Keratinocyte (primary cell): ENCODE measurements around the gene CNOT9. TPM values are rescaled to one million over a fixed set of nuclear protein-coding genes. Genes with fewer than 3 reads are reported as not detected.

Source experiments
- DNase-seq: peaks from one replicate; pipeline ENCODE4 v3.0.0-alpha.2; 2011; ENCODE audit warnings: low read depth, missing footprints, low spot score
- FAIRE-seq: peaks from 2 replicates; lab custom pipeline; 2011; peaks lifted over from hg19 to GRCh38; lab: Jason Lieb, UNC
- H2AFZ ChIP-seq: 2 replicates; pipeline ENCODE4 v1.6.0; 2012; ENCODE audit warnings: low read length, control low read depth, inconsistent platforms; ENCODE audit not compliant: control insufficient read depth
- H3K27ac ChIP-seq: 2 replicates; pipeline ENCODE4 v1.5.1; 2011; ENCODE audit warnings: low read length; ENCODE audit not compliant: control insufficient read depth, insufficient read depth
- H3K27me3 ChIP-seq: 3 replicates; pipeline ENCODE4 v1.6.0; 2011; ENCODE audit warnings: low read length; ENCODE audit not compliant: control insufficient read depth, insufficient read depth; ENCODE audit errors: extremely low read depth
- H3K36me3 ChIP-seq, 2 experiments: 2 replicates in 1 of 2; 3 replicates in 1 of 2; pipeline ENCODE4 v1.5.1; 2011; ENCODE audit warnings: low read length in 2 of 2, mild to moderate bottlenecking in 1 of 2; ENCODE audit not compliant: control insufficient read depth in 2 of 2, insufficient read depth in 2 of 2; ENCODE audit errors: extremely low read depth in 1 of 2
- H3K4me1 ChIP-seq: 3 replicates; pipeline ENCODE4 v1.5.1; 2011; ENCODE audit warnings: low read length; ENCODE audit not compliant: control insufficient read depth, insufficient read depth; ENCODE audit errors: extremely low read depth
- H3K4me2 ChIP-seq: 3 replicates; pipeline ENCODE4 v1.6.0; 2011; ENCODE audit warnings: low read depth, low read length; ENCODE audit not compliant: control insufficient read depth, insufficient read depth; ENCODE audit errors: extremely low read depth
- H3K4me3 ChIP-seq, 3 experiments: fragments of 200-600 bp in 1 of 3; sonication (generic) in 1 of 3; 2 replicates in 2 of 3; 3 replicates in 1 of 3; pipeline ENCODE4 v1.5.1; 2011 to 2016; ENCODE audit warnings: low read length in 3 of 3, mild to moderate bottlenecking in 3 of 3, control low read depth in 2 of 3, inconsistent platforms in 1 of 3, low read depth in 1 of 3, mixed read lengths in 1 of 3, mixed run types in 1 of 3, moderate library complexity in 1 of 3; ENCODE audit not compliant: control insufficient read depth in 2 of 3, insufficient read depth in 2 of 3; ENCODE audit errors: extremely low read depth in 1 of 3
- H3K79me2 ChIP-seq: 2 replicates; pipeline ENCODE4 v1.6.0; 2012; ENCODE audit warnings: low read length; ENCODE audit not compliant: control insufficient read depth, insufficient read depth
- H3K9ac ChIP-seq: 3 replicates; pipeline ENCODE4 v1.6.0; 2011; ENCODE audit warnings: low read length; ENCODE audit not compliant: control insufficient read depth, insufficient read depth; ENCODE audit errors: extremely low read depth
- H3K9me1 ChIP-seq: 3 replicates; pipeline ENCODE4 v1.6.0; 2011; ENCODE audit warnings: low read length; ENCODE audit not compliant: control insufficient read depth, insufficient read depth; ENCODE audit errors: extremely low read depth
- H3K9me3 ChIP-seq: 2 replicates; pipeline ENCODE4 v1.5.1; 2012; ENCODE audit warnings: low read depth, low read length; ENCODE audit not compliant: control insufficient read depth
- H4K20me1 ChIP-seq: 3 replicates; pipeline ENCODE4 v1.6.0; 2011; ENCODE audit warnings: low read length; ENCODE audit not compliant: control insufficient read depth, insufficient read depth; ENCODE audit errors: extremely low read depth
- CTCF ChIP-seq, 3 experiments: IDR thresholded peaks in 1 of 3; conservative IDR thresholded peaks in 1 of 3; optimal IDR thresholded peaks in 1 of 3; 2 replicates in 2 of 3; 3 replicates in 1 of 3; pipeline versions ENCODE3 to v1.5.1; 2011; ENCODE audit warnings: low read length in 3 of 3, mild to moderate bottlenecking in 3 of 3, moderate library complexity in 2 of 3, control low read depth in 1 of 3, inconsistent platforms in 1 of 3; ENCODE audit not compliant: insufficient read depth in 2 of 3; ENCODE audit errors: extremely low read depth in 1 of 3
- EZH2 ChIP-seq: IDR thresholded peaks from one replicate; pipeline ENCODE4 v1.6.1; 2012; ENCODE audit warnings: inconsistent platforms, mild to moderate bottlenecking, low read length, moderate library complexity
- dilution Hi-C: fragments of 300-500 bp; cut with MboI; formaldehyde crosslinking; loops from one replicate; pipeline ENCODE4 v1.7.0; 2020; ENCODE audit warnings: low sequenced_read_pairs; ENCODE audit not compliant: extremely low pct_ligation_motif_present
- polyA plus RNA-seq, 5 experiments: library from polyadenylated mRNA; depleted of rRNA in 3 of 5; stranded (reverse) in 3 of 5; stranded (forward) in 1 of 5; unstranded in 1 of 5; fragments of >200 nt; gene quantifications; 1 replicate in 1 of 5; 2 replicates in 3 of 5; 3 replicates in 1 of 5; pipeline versions ENCODE4 v1.2.1 to v1.2.3, GENCODE V29; 2011 to 2012; ENCODE audit warnings: missing spikeins in 2 of 5, low read depth in 1 of 5, low replicate concordance in 1 of 5

Gene CNOT9
- polyA plus RNA-seq, 1 donor (not counting 4 experiments of a cell fraction or from before 2014, with no cell fraction given), result 66.7 TPM

- Histone ChIP-seq H3K27ac (no peak overlapping the region), H3K4me3 (no peak overlapping the region), H3K36me3 (no peaks in the 10 kb centered on the region), H3K79me2 (no peaks in the 10 kb centered on the region), H3K9ac (no peak overlapping the region), H3K9me1 (no peaks in the 10 kb centered on the region), H3K4me1 (peaks cover 6% of the 10 kb centered on the region), H3K4me2 (no peak overlapping the region), H3K27me3 (no peaks in the 10 kb centered on the region), H2AFZ (no peak overlapping the region), H3K9me3 (no peaks in the 10 kb centered on the region), H4K20me1 (no peaks in the 10 kb centered on the region)
- no peak for FAIRE-seq
- DNase-seq, result no peak
- dilution Hi-C loops, result no loop called here
- TF ChIP-seq CTCF (optimal IDR thresholded peaks at IDR 0.05 in 1 of 3, IDR thresholded peaks at IDR 0.05 in 1 of 3, conservative IDR thresholded peaks at IDR 0.05 in 1 of 3; ENCODE audit: extremely low read depth in 1 of 3, insufficient read depth in 2 of 3, low read length in 3 of 3) (no peak), EZH2 (no peak)
Observed at GRCh38 chr2:218621007-218621406, 52.4 kb downstream of the CNOT9 start.

GRCh38 chr2:218622606-218623365 is 54.1 kb downstream of the CNOT9 start:
- DNase-seq (no peak), FAIRE-seq (no peak)
- no peak overlapping the region for H3K4me2 ChIP-seq
- dilution Hi-C loops, result no loop called here
- H2AFZ ChIP-seq, result no peak overlapping the region
- H4K20me1 ChIP-seq, result no peaks in the 10 kb centered on the region
- no peak for TF ChIP-seq EZH2
- TF ChIP-seq CTCF (optimal IDR thresholded peaks at IDR 0.05 in 1 of 3, IDR thresholded peaks at IDR 0.05 in 1 of 3, conservative IDR thresholded peaks at IDR 0.05 in 1 of 3; ENCODE audit: extremely low read depth in 1 of 3, insufficient read depth in 2 of 3, low read length in 3 of 3), result no peak
- no peaks in the 10 kb centered on the region for H3K9me1 ChIP-seq
- H3K27me3 ChIP-seq, result no peaks in the 10 kb centered on the region
- no peak overlapping the region for H3K4me3 ChIP-seq
- no peak overlapping the region for H3K9ac ChIP-seq
- peaks cover 6% of the 10 kb centered on the region for H3K4me1 ChIP-seq
- H3K36me3 ChIP-seq, result no peaks in the 10 kb centered on the region
- H3K9me3 ChIP-seq, result no peaks in the 10 kb centered on the region
- H3K79me2 ChIP-seq, result no peaks in the 10 kb centered on the region
- H3K27ac ChIP-seq, result no peak overlapping the region
